ENCODE data around the gene SMARCAL1. TPM values are rescaled to one million over a fixed set of nuclear protein-coding genes. Genes with fewer than 3 reads are reported as not detected.

The SMARCAL1 gene
- total and polyA plus RNA-seq, 12 donors = 8.2 to 28.9 (median 21.1) TPM

GRCh38 chr2:216498379-216499352 is 86.4 kb downstream of the SMARCAL1 start, which contains the start of gene RPL37A:
RPL37A (plus strand) TSS chr2:216498844; CDS start chr2:216498875, 31 bp downstream.
- Histone ChIP-seq H3K4me1 (replicated peaks in 1 of 2) (peaks cover 25 to 50% of the 10 kb centered on the region in 2 donors), H3K4me3 (peak within 1 kb of the TSS; percentile 51 to 91 (median 70)), H3K9me3 (replicated peaks in 1 of 3) (no peaks in the 10 kb centered on the region), H3K36me3 (replicated peaks in 1 of 2) (peaks cover 0 to 40% of the 10 kb centered on the region in 2 donors), H3K27ac (peak within 1 kb of the TSS; percentile 47 to 90 (median 71)), H3K27me3 (no peaks in the 10 kb centered on the region)
- TF ChIP-seq CTCF (IDR thresholded peaks at IDR 0.05) (no peak), POLR2A (IDR thresholded peaks at IDR 0.05) (peak; percentile 88)
- intact Hi-C loops (cut with DNase I) = no loop called here
- WGBS, 4 donors = 1% methylated on average over 47 to 54 of the region's 54 CpGs
- DNase-seq = peak; percentile 93 to 96 (median 94)

- WGBS, 4 donors = 16 to 26% (median 17%) methylated on average over 6 of the region's 6 CpGs
- no peak for TF ChIP-seq CTCF (IDR thresholded peaks at IDR 0.05)
- TF ChIP-seq POLR2A (IDR thresholded peaks at IDR 0.05) = no peak
- no peaks in the 10 kb centered on the region for H3K9me3 ChIP-seq (replicated peaks in 1 of 3)
- no peaks in the 10 kb centered on the region for H3K27me3 ChIP-seq
- DNase-seq = no peak
- H3K4me3 ChIP-seq = peak overlapping the region; percentile 51 to 91 (median 70)
- H3K4me1 ChIP-seq (replicated peaks in 1 of 2) = peaks cover 25 to 52% of the 10 kb centered on the region in 2 donors
- intact Hi-C loops (cut with DNase I) = no loop called here
- peaks cover 0 to 51% of the 10 kb centered on the region in 2 donors for H3K36me3 ChIP-seq (replicated peaks in 1 of 2)
- peak overlapping the region in 3 of 5 donors; percentile 71 to 90 (median 88) for H3K27ac ChIP-seq
Measured at GRCh38 chr2:216499641-216500218, 87.4 kb downstream of the SMARCAL1 start.

GRCh38 chr2:216500572-216500971 is 88.3 kb downstream of the SMARCAL1 start:
- intact Hi-C loops (cut with DNase I) = no loop called here
- WGBS, 4 donors = 89 to 95% (median 93%) methylated on average over 2 of the region's 2 CpGs
- TF ChIP-seq CTCF (IDR thresholded peaks at IDR 0.05) (no peak), POLR2A (IDR thresholded peaks at IDR 0.05) (no peak)
- Histone ChIP-seq H3K27ac (no peak overlapping the region), H3K4me3 (peak overlapping the region in 1 of 4 donors; percentile 75), H3K36me3 (replicated peaks in 1 of 2) (peaks cover 0 to 56% of the 10 kb centered on the region in 2 donors), H3K27me3 (no peaks in the 10 kb centered on the region), H3K9me3 (replicated peaks in 1 of 3) (no peaks in the 10 kb centered on the region), H3K4me1 (replicated peaks in 1 of 2) (peaks cover 25 to 48% of the 10 kb centered on the region in 2 donors)
- no peak for DNase-seq

- Histone ChIP-seq H3K4me3 (no peak overlapping the region), H3K4me1 (replicated peaks in 1 of 2) (peaks cover 19 to 40% of the 10 kb centered on the region in 2 donors), H3K27me3 (no peaks in the 10 kb centered on the region), H3K27ac (no peak overlapping the region), H3K36me3 (replicated peaks in 1 of 2) (peaks cover 0 to 56% of the 10 kb centered on the region in 2 donors), H3K9me3 (replicated peaks in 1 of 3) (no peaks in the 10 kb centered on the region)
- TF ChIP-seq POLR2A (IDR thresholded peaks at IDR 0.05) (no peak), CTCF (IDR thresholded peaks at IDR 0.05) (no peak)
- WGBS, 4 donors = 88 to 91% (median 90%) methylated on average over 8 of the region's 8 CpGs
- intact Hi-C loops (cut with DNase I) = no loop called here
- DNase-seq = no peak
Measured at GRCh38 chr2:216501854-216502253, 89.6 kb downstream of the SMARCAL1 start.
